Measurements from ENCODE around the gene BRINP1.
A peak's percentile ranks its signal among the peaks of the same experiment; 100 is the strongest.

The BRINP1 gene

DNA sequence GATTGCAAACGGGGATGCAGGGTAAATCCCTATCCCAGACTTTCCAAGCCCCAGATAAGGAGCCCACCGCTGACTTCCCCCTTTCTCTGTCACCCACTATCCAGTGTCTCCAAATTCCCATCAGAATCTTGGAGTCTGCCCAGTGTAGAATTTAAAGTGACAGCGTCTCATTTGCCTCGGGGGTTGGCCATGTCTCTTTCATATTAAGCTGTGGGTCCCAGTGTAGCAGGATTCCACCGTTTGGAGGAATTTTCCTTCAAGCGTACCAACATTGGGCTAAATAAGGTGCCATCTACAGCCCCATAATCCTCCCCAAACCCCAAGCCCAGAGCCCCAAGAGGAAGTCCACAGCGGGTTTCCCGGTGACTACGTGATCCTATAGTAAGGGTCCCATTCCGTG is 1.1 kb downstream of the BRINP1 start:
- no peak overlapping the region for H4K91ac ChIP-seq (ENCODE audit: low read depth, low read length)
- no peak overlapping the region for H2BK120ac ChIP-seq (ENCODE audit: insufficient read depth, low read length, poor library complexity)
- no peak overlapping the region for H4K8ac ChIP-seq (ENCODE audit: low read depth, low read length)
- WGBS (ENCODE audit: extremely low coverage, insufficient coverage, insufficient read length): no CpG with 5 or more reads among the region's 10 CpGs
- H2AK5ac ChIP-seq (ENCODE audit: low read length): no peak overlapping the region
- H4K12ac ChIP-seq (ENCODE audit: low read depth, low read length): no peak overlapping the region
- no peak overlapping the region for H2BK12ac ChIP-seq (ENCODE audit: low read length)
- no peak overlapping the region for H3K18ac ChIP-seq (ENCODE audit: low read length)
- H3K9me3 ChIP-seq (ENCODE audit: insufficient read depth, low read depth, low read length): peaks cover 2% of the 10 kb centered on the region
- H3K9ac ChIP-seq (ENCODE audit: low read length): no peak overlapping the region
- H3K4me2 ChIP-seq (ENCODE audit: low read length): peak overlapping the region; percentile 91
- no peak overlapping the region for H3K4ac ChIP-seq (ENCODE audit: low read depth, low read length)
- no peak for DNase-seq
- H3K36me3 ChIP-seq (ENCODE audit: control insufficient read depth in 1 of 2, insufficient read depth in 2 of 2, low read length in 2 of 2): no peaks in the 10 kb centered on the region
- no peak overlapping the region for H2AFZ ChIP-seq (ENCODE audit: insufficient read depth, low read length, poor library complexity)
- no peak overlapping the region for H2BK5ac ChIP-seq (ENCODE audit: low read depth, low read length, poor library complexity)
- no peak overlapping the region for H3K27ac ChIP-seq (ENCODE audit: low read depth, low read length)
- peaks cover 7 to 8% of the 10 kb centered on the region in 2 experiments for H3K4me1 ChIP-seq (ENCODE audit: control insufficient read depth in 1 of 2, insufficient read depth in 2 of 2, low read length in 2 of 2)
- no peak overlapping the region for H3K23ac ChIP-seq (ENCODE audit: low read length)
- H3K27me3 ChIP-seq (ENCODE audit: insufficient read depth, low read length): peaks cover 23% of the 10 kb centered on the region
- no peak overlapping the region for H3K14ac ChIP-seq (ENCODE audit: low read length)
- H3K4me3 ChIP-seq (ENCODE audit: low read depth, low read length): no peak overlapping the region
- no peaks in the 10 kb centered on the region for H3K79me1 ChIP-seq (ENCODE audit: low read length)
- H3K79me2 ChIP-seq (ENCODE audit: control insufficient read depth, insufficient read depth, low read length, poor library complexity): no peaks in the 10 kb centered on the region

DNA sequence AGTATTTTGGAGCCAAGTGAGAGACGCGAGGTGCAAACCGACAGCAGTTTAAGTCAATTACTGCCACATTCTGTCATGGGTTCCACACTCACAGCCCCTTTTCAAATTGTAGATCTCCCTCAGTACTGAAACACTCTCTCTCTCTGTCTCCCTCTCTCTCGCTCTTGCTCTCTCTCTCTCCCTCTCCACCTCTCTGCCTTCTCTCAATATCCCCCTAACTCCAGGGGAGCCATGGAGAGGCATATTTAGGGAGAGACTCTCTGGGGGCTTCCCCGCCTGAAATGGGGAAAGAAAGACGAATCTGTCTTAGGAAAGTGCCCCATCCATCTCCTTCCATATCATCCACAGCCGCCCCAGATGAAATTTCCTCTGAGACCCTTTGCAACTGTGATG is 1.6 kb downstream of the BRINP1 start:
- Histone ChIP-seq H3K27ac (ENCODE audit: low read depth, low read length) (no peak overlapping the region), H3K4me1 (ENCODE audit: control insufficient read depth in 1 of 2, insufficient read depth in 2 of 2, low read length in 2 of 2) (peaks cover 7 to 8% of the 10 kb centered on the region in 2 experiments), H2AFZ (ENCODE audit: insufficient read depth, low read length, poor library complexity) (no peak overlapping the region), H3K27me3 (ENCODE audit: insufficient read depth, low read length) (peaks cover 23% of the 10 kb centered on the region), H3K4me2 (ENCODE audit: low read length) (no peak overlapping the region), H3K36me3 (ENCODE audit: control insufficient read depth in 1 of 2, insufficient read depth in 2 of 2, low read length in 2 of 2) (no peaks in the 10 kb centered on the region), H2AK5ac (ENCODE audit: low read length) (no peak overlapping the region), H3K23ac (ENCODE audit: low read length) (no peak overlapping the region), H2BK12ac (ENCODE audit: low read length) (no peak overlapping the region), H3K79me2 (ENCODE audit: control insufficient read depth, insufficient read depth, low read length, poor library complexity) (no peaks in the 10 kb centered on the region), H3K18ac (ENCODE audit: low read length) (no peak overlapping the region), H4K12ac (ENCODE audit: low read depth, low read length) (no peak overlapping the region), H3K79me1 (ENCODE audit: low read length) (no peaks in the 10 kb centered on the region), H4K8ac (ENCODE audit: low read depth, low read length) (no peak overlapping the region), H2BK120ac (ENCODE audit: insufficient read depth, low read length, poor library complexity) (no peak overlapping the region), H3K4me3 (ENCODE audit: low read depth, low read length) (no peak overlapping the region), H2BK5ac (ENCODE audit: low read depth, low read length, poor library complexity) (no peak overlapping the region), H3K9me3 (ENCODE audit: insufficient read depth, low read depth, low read length) (peaks cover 2% of the 10 kb centered on the region), H3K4ac (ENCODE audit: low read depth, low read length) (no peak overlapping the region), H4K91ac (ENCODE audit: low read depth, low read length) (no peak overlapping the region), H3K14ac (ENCODE audit: low read length) (no peak overlapping the region), H3K9ac (ENCODE audit: low read length) (no peak overlapping the region)
- DNase-seq: no peak
- WGBS (ENCODE audit: extremely low coverage, insufficient coverage, insufficient read length): no CpG with 5 or more reads among the region's 7 CpGs

DNA sequence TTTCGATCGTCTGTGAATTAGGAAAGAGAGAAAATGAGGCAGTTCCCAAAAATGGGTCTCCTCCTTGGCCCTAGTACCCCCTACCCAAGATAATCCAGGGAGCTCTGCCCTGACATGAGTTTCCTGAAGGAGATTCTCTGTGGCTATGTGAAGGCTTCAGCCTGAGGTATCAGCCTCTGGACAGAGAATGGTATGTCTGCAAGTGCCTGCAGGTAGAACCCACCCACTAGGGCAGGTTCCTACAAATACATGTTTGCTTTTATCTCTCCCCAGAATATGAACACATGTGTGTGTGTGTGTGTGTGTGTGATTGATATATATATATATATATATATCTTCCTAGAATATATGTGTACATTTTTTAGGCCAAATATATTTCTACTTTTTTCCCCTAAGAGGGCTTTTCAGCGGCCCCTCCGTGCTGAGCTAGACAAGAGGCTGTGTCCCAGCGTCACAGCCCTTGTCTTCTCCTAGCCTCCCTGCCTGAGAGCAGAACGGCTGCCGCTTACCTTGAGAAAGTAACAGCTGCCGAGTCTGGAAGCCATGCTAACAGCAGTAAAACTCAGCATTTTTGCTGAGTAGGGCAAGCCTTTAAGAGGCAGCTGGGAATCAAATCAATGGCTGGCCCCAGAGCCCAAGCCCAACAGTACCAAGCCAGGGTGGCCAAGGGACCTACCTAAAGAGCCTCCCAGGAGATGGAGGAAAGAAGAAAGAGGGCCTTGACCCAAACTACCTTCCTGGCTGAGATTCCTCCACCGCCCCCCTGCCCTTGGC is 2.1 kb downstream of the BRINP1 start:
- no CpG with 5 or more reads among the region's 9 CpGs for WGBS (ENCODE audit: extremely low coverage, insufficient coverage, insufficient read length)

DNA sequence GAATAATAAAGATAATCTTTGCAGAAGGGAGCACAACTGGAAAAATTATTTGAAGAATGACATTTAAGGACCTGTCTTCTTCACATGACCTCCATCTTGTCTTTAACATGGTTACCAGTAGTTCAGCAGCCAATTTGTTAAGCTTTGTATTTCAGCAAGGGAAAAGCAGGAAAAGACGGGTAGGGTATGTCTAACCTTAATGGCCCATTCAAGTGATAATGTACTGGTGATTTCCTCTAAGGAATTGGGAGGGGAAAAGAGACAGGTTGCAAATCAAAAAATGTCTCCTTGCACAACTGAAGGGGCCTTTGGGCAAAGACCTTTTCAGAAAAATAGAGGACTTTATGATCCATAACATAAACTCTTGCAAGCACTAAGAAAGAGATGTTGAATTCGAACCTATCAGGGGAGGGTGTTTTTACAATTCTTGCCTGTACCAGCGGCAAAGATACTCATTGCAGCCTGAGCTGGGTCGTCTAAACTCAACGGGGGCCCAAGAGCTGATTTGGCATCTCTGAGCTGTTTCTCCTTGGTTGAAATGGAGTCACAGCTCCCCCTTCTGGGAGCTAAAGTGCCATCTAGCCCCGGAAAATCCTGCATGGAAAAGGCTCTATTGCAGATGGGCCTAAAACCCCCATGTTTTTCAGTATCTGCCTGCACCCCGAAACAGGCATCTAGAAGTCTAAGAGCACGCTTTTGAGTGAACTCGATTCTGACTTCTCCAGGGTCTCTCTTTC is 3.8 kb downstream of the BRINP1 start:
- Histone ChIP-seq H3K27me3 (ENCODE audit: insufficient read depth, low read length) (peaks cover 23% of the 10 kb centered on the region), H3K14ac (ENCODE audit: low read length) (no peak overlapping the region), H3K9me3 (ENCODE audit: insufficient read depth, low read depth, low read length) (peaks cover 2% of the 10 kb centered on the region), H2AK5ac (ENCODE audit: low read length) (no peak overlapping the region), H4K91ac (ENCODE audit: low read depth, low read length) (no peak overlapping the region), H3K18ac (ENCODE audit: low read length) (no peak overlapping the region), H3K4me1 (ENCODE audit: control insufficient read depth in 1 of 2, insufficient read depth in 2 of 2, low read length in 2 of 2) (peaks cover 7 to 8% of the 10 kb centered on the region in 2 experiments), H3K9ac (ENCODE audit: low read length) (no peak overlapping the region), H3K79me2 (ENCODE audit: control insufficient read depth, insufficient read depth, low read length, poor library complexity) (no peaks in the 10 kb centered on the region), H3K79me1 (ENCODE audit: low read length) (no peaks in the 10 kb centered on the region), H3K27ac (ENCODE audit: low read depth, low read length) (no peak overlapping the region), H3K4me3 (ENCODE audit: low read depth, low read length) (no peak overlapping the region), H4K8ac (ENCODE audit: low read depth, low read length) (no peak overlapping the region), H2BK12ac (ENCODE audit: low read length) (no peak overlapping the region), H4K12ac (ENCODE audit: low read depth, low read length) (no peak overlapping the region), H2BK120ac (ENCODE audit: insufficient read depth, low read length, poor library complexity) (no peak overlapping the region), H3K4ac (ENCODE audit: low read depth, low read length) (no peak overlapping the region), H2AFZ (ENCODE audit: insufficient read depth, low read length, poor library complexity) (no peak overlapping the region), H3K4me2 (ENCODE audit: low read length) (no peak overlapping the region), H3K23ac (ENCODE audit: low read length) (no peak overlapping the region), H2BK5ac (ENCODE audit: low read depth, low read length, poor library complexity) (no peak overlapping the region), H3K36me3 (ENCODE audit: control insufficient read depth in 1 of 2, insufficient read depth in 2 of 2, low read length in 2 of 2) (no peaks in the 10 kb centered on the region)
- peak in 1 of 2 donors; percentile 34 for DNase-seq
- no CpG with 5 or more reads among the region's 9 CpGs for WGBS (ENCODE audit: extremely low coverage, insufficient coverage, insufficient read length)

More for the DNA sequence above, 2.1 kb downstream of the BRINP1 start:
- Histone ChIP-seq H2BK12ac (ENCODE audit: low read length) (no peak overlapping the region), H2BK5ac (ENCODE audit: low read depth, low read length, poor library complexity) (no peak overlapping the region), H3K79me1 (ENCODE audit: low read length) (no peaks in the 10 kb centered on the region), H3K27me3 (ENCODE audit: insufficient read depth, low read length) (peaks cover 23% of the 10 kb centered on the region), H2BK120ac (ENCODE audit: insufficient read depth, low read length, poor library complexity) (no peak overlapping the region), H3K18ac (ENCODE audit: low read length) (no peak overlapping the region), H3K4me3 (ENCODE audit: low read depth, low read length) (no peak overlapping the region), H4K91ac (ENCODE audit: low read depth, low read length) (no peak overlapping the region), H4K12ac (ENCODE audit: low read depth, low read length) (no peak overlapping the region), H3K4me1 (ENCODE audit: control insufficient read depth in 1 of 2, insufficient read depth in 2 of 2, low read length in 2 of 2) (peaks cover 7 to 8% of the 10 kb centered on the region in 2 experiments), H3K79me2 (ENCODE audit: control insufficient read depth, insufficient read depth, low read length, poor library complexity) (no peaks in the 10 kb centered on the region), H2AK5ac (ENCODE audit: low read length) (no peak overlapping the region), H2AFZ (ENCODE audit: insufficient read depth, low read length, poor library complexity) (no peak overlapping the region), H3K36me3 (ENCODE audit: control insufficient read depth in 1 of 2, insufficient read depth in 2 of 2, low read length in 2 of 2) (no peaks in the 10 kb centered on the region), H3K9ac (ENCODE audit: low read length) (no peak overlapping the region), H3K23ac (ENCODE audit: low read length) (no peak overlapping the region), H3K9me3 (ENCODE audit: insufficient read depth, low read depth, low read length) (peaks cover 2% of the 10 kb centered on the region), H3K4me2 (ENCODE audit: low read length) (no peak overlapping the region), H4K8ac (ENCODE audit: low read depth, low read length) (no peak overlapping the region), H3K27ac (ENCODE audit: low read depth, low read length) (no peak overlapping the region), H3K4ac (ENCODE audit: low read depth, low read length) (no peak overlapping the region), H3K14ac (ENCODE audit: low read length) (no peak overlapping the region)
- DNase-seq: no peak
